NCI-H69 (cell line): ENCODE results near the gene KCNMA1.

Experiments
- DNase-seq: peaks from one replicate; lab custom pipeline; 2025; lab: John Stamatoyannopoulos, UW

KCNMA1 gene

DNA sequence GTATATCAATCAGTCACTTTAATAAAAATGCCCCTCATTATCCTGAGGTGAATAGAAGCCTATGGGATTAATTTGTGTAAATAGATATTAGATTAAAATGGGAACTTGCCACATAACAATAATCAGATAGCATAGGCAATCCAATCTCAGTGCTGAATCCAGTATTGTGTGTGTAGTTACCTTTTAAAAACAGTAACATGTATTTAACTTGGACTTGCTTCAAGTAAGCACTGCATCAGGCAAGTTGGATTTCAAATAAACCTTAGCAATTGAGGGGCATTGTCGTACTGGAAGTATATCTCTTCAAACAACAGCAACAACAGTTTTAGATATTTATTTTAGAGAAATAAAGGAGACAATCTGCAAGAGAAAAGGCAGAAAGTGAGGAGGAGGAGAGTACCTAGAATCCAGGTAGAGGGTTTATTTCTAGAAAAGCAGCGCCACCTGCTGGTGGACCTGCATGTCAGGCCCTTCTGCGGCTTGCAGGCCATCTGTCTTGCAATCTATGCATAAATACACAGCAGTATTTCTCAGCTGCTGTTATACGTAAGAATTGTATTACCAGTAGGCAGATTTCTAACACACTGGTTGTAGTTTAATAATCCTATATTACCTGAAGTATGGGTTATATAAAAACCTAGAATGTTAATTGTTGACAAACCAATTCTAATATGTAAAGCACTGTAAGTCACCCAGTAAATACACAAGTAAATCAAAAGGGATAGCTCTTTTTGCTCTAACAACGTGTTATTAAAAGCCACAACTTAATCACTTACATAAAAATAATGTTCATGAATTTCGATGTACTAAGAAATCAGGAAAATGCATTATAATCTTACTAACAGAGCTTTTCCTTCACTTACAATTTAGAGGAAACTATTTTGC is 652.8 kb downstream of the KCNMA1 start:
- peak; percentile 89 for DNase-seq

DNA sequence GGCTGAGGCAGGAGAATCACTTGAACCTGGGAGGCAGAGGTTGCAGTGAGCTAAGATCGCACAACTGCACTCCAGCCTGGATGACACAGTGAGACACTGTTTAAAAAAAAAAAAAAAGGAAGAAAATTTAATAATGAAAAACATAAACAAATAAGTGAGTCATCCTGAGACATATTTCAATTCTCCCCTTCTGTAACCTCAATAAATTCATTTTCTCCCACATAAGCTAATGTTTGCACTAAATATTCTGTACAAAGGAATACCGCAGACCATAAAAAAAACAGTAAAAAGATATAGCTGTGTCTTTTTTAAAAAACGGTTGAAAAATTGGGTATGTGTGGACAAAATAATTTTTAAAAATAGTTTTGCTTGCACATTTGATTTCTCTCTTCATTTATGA is 654.0 kb downstream of the KCNMA1 start:
- DNase-seq, result no peak

DNA sequence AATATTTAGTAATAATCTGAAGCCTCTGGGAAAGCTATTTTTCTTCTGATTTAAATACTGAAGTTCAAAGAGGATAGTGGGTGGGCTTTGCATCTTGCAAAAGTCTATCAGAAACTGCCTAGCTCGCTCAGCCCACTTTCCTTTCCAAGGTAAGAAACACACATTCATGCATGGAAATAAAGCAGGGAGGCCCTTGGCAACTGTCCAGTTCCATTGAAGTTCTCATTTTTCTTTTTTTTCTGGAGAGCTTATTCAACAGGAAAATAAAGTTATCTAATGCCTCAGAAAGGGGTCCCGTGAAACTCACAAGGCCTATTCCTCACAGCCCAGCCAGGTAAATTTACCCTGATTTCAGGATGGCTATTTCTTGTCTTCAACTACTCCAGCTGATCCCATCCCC is 654.9 kb downstream of the KCNMA1 start:
- peak; percentile 30 for DNase-seq

DNA sequence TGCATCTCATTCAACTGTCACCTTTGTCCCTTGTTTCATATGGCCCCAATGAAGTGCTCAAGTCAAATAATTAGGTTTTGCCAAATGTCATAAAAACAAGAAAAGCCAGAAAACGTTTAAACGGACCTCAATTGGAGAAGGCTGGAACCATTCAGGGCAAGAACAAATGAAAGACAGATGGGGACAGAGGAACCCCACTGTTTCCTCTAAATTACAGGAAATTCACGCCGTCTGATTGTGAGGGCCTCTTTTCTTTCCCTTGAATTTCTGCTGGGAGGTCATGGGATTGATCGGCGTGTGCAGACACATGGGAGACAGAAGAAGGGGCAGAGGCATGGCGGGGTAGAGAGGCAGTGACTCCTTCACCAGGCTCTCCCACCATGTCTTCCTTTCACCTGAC is 656.4 kb downstream of the KCNMA1 start:
- DNase-seq, result peak; percentile 93

DNA sequence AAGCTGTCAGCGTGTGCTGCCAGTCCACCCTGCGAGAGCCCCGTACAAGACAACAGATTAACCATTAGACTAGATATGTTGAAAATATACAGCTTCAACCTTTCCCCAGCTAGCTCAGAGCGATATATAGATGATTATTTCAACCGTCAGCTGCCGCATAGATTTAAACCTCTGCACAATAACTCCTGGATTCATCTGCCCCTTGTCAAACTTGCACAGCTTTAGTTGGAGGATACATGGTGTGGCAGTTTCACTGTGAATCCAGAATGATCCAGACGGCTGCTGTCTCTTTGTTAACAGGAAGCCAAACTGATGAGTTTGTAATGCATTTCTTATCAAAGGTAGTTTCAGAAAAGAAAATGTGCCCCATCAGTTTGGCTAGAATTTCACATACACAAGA is 659.7 kb downstream of the KCNMA1 start:
- no peak for DNase-seq

DNA sequence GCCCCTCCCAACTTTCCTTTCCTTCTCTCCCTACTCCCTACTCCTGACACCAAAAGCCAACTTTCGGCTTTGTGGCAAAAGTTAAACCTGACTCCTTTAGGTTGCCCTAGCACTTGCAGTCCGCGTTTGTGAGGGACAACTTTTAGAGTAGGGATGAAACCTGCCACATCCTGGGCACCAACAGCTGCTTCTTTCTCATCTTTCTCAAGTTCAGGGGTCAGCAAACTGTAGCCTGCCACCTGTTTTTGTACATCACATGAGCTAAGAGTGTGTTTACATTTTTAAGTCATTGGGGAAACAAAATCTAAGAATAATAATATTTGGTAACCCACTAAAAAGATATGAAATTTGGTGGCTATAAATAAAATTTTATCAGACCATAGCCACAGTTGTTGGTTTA is 660.6 kb downstream of the KCNMA1 start:
- DNase-seq, result peak; percentile 11

DNA sequence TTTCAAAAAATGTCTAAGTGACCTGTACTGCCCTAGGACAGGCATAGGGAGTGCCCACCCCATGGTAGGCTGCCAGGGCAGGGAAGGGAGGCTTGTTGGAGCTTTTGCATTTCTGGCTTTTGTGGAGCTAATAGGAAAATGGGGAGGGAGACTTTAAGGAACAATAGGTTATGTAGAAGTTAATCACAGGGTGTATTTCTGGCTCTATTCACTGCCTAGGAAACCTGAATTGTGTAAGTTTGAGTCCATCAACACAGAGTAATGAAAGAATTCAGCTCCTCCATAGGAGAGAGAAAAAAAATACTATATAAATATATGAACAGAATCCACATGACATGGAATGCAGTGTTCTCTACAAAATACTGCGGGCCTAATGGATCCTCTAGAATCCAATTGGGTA is 661.5 kb downstream of the KCNMA1 start:
- peak; percentile 78 for DNase-seq

DNA sequence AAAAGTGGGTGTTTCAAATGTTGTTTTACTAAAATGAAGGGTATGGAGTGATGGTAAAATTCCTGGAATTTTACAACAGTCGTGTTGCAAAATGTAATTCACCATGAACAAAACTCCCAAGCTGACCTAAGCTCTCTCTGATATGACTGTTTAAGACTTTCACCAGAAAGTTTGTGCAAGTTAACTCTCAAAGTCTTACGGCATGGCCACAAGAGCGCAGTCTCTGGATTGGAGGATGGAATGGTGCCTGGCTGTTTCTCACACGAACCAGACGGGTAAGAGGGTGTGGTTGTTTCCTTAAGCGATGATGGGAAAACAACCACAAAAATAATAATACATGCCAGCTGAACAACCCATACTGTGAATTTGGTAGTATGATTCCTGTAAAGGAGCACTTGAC is 662.5 kb downstream of the KCNMA1 start:
- DNase-seq, result no peak

DNA sequence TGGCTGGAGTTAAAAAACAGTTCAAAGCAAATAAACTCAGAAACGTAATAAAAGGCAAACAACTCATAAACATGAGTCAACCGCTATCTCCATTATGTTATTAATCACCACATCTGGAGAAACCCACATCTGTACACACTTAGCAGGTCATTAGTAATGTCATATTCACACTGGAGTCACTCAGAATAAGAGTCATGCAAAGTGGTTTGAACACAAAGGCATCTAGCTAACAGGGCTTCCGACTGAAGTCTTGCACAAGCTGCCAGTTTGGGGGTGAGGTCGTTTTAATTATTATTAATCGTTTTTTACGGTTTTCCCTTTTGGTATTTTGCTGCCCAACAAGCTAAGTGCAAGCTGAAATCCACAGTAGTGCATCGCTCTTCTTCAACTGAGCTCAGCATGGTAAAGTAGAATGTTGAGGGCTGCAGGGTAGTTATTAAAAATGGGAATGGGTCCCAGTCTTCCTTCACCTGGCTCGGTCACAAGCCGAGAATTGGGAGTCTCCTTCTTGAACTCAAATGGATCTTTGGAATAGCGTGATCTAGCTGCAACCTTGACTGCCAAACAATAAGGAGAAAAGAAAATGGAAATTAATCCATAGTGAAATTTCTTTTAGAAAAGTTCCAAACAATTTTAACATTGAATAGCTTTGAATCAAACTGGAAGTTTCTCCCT is 663.5 kb downstream of the KCNMA1 start:
- no peak for DNase-seq

DNA sequence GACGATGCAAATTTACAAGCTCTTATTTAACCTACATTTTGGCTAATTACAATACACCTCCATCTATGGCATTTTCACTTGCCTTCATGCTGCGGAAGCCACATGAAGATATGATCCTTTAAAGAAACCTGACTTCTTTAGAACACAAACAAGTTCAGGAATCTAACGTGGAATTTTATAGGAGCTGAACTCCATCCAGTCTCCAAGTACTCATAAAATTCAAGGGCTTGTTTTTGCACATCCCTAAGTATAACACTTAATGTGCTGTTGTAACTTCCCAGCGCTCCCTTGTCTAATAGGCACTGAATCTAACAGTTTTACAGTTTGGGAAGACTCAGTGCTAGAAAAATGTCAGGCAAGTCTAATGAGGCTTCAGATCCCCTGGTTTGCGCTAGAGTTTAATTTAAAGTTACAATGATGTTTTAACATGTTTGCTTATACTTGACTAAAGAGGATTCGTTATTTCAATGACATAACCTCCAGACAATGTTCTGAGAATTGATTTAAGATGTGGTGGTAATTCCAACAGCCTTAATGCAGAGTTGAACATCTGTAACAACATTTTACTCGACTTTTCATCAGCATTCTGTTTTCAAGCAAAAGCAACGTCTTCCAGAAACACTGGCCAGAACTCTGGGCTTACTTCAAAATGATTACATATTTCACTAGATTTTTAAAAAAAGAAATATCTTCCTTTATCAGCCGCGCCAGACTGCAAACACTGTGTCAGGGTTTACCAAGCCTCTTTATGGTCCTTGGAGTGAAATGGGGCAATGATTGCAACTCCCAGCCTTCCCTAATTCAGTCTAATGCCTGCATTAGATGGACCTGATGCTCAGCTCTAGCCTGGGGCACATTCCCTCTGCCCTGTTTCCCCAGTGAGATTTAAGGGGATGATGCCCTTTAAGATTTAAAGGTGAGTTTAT is 664.3 kb downstream of the KCNMA1 start:
- DNase-seq, result no peak

DNA sequence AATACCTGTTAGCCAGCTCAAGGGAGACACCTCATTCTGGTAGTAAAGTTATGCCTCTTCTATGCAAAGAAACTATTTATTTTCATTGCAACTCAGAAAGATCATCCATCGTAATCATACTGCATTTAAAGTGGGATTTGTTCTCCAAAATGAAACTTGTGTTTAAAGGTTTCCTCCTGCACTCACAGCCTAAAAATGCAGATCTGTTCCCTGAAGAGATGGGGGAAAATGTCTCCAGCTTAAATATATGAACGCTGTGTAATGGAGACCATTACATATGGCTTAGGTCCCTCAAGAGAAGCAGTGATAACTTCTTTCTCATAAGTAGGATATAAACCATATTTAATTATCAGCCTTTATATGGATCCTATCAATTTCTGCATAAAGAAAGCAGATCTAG is 665.1 kb downstream of the KCNMA1 start:
- DNase-seq, result no peak

DNA sequence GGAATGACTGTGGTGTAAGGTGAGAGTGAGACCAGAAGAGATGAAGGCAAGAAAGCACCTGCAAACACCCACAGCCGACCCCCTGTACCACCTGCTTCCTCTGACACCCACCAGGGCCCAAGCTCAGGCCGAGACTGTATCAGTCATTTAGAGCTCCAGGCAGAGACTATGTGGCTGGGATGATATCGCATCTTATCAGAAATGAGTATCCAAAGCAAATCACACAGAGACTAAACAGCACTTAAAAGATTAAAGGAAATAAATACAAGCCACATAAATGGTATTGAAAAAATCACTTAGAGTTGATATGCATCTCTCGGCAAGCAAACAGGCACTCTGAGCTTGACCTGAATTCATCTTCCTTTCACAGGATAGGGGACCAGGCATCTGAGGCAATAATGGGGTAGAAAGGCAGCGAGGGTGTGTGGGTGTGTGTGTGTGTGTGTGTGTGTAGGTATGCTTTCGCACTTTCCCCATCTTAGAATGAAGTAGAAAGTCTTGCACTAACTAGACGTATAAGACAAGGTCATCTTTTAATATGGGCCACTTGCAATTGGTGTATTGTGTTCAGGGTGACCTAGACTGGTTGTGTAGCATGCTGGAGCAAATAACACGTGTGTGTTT is 665.9 kb downstream of the KCNMA1 start:
- DNase-seq, result no peak

DNA sequence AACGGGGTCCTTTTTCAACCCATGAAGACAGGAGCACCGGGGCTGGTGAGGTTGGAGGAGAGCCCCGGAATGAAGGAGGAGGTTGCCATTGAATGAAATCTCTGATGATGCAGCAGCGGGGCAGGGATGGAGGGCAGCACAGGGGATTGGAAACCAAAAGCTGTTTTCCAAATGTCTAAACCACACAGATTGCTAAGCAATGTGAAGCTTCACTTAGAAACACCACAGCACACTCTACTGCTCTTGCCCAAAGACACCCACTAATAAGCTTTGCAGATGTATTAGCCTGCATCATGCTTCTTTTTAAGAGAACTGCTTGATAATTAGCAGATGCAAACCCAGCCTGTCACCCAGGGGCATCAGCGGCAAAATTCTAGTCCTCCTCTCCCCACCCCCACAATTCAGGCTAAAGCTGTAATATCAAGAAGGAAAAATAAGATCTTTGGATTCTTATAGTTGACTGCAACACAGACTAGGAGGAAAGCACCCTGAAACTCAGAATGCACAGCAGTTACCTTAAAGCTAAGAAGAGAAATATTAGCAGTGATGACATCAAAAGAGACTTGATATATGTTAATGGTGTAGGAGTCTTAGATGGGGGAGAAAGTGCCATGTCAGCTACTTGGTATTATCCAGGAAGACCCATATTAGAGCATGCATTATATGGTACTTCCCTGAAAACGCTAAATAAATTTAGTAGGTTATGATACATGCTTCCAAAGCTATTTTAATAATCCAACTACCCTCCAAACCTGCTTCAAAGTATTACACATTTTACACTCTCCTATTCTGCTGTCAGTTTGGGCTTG is 666.7 kb downstream of the KCNMA1 start:
- no peak for DNase-seq

DNA sequence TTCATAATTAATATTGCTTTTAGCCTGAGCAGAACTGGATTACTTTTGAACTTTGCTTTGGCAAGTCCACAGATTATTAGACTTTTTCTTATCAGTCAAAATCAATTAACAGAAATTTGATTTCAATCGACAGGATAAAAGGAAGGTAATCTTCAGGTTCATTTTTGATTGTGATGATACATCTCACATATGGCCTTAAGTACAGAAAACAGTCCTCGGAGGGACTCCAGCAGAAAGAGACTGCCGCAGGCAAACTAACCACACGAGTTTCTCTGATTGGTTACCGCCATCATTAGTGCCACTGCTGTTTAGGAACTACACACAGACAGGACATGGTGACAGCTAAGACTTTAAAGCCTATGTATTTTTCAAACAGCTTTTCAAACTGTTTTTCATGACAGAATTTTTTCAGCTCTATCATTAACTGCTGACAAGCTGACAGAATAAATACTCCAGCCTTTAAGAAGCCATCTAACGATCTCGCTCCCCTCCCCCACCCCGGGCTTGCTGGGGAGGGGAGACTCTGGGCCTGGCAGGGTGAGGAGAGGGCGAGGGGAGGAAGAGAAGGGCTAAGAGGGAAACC is 668.2 kb downstream of the KCNMA1 start:
- peak; percentile 24 for DNase-seq

DNA sequence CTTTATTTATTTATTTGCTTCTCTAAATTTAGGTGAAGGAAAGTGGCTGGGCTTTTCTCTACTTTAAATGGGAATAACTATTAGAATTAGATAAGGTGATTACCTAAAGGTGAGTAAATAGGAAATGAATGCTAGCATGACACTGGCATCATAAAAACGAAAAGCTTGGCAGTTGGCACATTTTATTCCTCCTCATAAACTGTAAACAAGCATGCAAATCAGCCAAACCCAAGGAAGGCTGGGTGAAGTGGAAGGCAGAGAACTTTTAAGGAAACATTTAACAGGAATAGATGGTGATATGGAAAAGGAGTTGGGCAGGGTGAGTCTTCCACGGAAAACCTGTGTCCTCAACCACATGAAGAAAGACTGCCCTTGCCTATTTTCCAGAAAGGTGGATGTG is 669.1 kb downstream of the KCNMA1 start:
- DNase-seq, result no peak

DNA sequence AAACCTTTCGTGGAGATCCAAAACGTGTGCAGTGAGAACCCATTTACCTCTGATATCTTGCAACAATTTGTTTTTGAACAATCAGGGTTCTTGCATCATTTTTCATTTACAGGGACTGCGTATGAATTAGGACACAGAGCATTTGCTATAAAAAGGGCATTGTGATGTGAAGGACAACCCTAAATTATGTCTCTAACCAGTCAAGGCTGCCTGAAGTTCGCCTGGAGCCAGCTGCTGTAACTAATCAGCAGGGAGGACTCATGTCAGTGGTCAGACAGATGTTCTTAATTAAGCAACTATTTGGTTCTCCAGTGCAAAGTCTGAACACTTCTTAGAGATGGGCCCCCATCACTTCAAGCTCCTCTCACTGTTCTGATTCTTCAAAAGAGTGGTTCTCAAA is 674.8 kb downstream of the KCNMA1 start:
- DNase-seq, result no peak

DNA sequence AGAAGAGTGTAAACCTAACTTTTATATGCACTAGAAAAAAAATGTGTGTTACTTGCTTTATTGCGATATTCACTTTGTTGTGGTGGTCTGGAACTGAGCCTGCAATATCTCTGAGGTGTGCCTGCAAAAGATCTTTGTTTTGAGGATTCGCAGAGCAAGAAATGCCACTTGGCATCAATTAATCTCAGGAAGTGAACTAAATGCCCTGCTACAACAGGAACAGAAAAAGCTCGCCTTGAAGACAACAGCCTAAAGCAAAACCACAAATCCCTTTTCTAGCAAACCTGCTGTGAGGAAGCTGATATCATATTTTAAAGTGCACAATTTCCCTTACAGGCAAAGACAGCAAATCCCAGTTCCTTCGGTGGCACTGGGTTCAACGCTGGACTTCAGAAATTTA is 675.8 kb downstream of the KCNMA1 start:
- DNase-seq, result no peak

DNA sequence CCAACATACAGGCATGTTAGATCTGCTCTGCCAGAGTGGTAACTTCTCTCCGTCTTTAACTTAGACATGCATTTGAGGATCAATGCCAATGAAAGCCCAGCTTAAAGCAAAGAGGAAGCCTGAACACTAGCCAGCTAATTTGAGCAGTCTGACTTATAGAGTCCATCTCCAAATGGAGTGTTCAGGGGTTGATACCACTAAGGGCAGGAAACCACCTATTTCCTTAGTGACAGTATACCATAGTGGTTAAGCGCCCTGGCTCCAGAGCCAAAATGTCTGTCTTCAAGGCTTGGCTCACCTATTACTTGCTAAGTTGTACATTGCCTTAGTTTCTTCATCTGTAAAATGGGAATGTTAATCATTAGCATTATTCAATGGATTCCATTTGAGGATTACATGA is 678.5 kb downstream of the KCNMA1 start:
- no peak for DNase-seq

DNA sequence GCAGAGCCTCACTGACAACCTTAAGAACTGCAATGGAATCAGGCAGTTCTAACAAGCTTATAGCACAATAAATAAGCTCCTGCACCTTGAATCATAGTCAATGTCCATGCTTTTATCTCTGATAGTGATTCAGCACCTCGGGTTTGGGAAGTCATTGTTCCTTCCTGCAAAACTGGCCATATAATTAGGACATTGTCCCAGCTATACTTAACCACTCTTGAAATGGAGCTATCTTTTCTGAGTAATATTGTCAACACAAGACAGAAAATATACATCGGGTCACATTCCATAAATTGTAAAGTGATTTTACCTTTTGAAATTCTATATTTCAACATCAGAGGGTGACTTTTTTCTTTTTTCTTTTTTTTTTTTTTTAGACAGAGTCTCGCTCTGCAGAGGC is 682.8 kb downstream of the KCNMA1 start:
- no peak for DNase-seq

DNA sequence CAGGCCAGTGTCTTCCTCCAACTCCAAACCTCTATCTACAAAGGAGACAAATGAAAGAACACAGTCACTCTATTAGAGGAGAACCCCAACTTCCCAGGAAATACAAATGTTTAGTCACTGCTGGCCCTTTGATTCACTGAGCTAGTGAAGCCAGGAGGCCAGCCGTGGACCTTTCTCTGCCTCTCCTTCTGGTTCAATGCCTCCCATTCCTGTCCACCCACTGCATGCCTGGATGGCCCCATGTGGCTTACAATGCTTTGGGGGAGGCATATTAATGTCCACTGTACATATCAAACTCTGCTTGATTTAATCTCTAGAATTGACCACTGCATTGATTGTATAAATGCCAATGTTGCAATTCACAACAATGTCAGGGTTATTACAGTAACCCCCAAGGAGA is 687.3 kb downstream of the KCNMA1 start:
- DNase-seq, result no peak

DNA sequence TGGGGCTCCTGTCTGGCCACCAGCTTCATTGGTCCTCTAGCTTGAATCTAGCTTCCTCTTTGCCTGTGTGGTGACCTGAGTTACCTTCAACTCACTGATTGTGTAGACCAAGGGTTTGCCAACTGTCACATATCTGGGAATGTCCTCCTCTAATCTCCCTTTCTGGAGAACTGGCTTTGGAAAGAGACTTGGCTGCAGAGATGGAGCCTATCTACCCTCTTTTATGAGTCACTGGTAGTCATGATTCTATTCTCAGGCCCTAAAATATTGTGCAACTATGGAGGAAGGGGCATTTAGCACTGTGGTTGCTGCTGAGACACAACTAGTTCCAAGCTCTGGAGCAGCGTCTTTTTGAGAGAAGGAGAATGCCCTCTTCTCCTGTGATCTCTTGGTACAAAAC is 691.3 kb downstream of the KCNMA1 start:
- DNase-seq, result no peak
